ENCODE measurements around the gene NCAM1.

DNA sequence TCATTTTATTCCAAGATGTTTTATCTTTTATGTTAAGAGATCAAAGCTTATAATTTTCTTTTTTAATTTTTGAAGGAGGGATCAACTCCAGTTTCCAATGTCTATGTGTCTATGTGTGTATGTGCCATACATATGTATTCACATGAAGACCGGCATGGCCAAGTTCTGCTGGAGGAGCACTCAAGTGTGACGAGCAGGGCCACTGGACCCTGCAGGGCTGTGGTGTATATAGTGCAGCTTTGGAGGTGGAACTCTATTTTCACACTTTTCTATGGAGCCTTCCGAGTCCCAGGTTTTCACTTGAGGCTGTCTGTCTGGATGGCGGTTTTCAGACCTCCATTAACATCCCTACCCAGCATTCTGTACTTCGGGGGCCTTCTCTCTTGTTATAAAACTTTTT lies 316.7 kb downstream of the NCAM1 start:
- TF ChIP-seq CTCF (IDR thresholded peaks at IDR 0.05; ENCODE audit: insufficient read depth, low read length, poor library complexity, severe bottlenecking) (no peak), EZH2phosphoT487 (conservative IDR thresholded peaks at IDR 0.05; ENCODE audit: low read length) (no peak)

All from SU-DHL-6 (cell line).